ENCODE measurements around the gene TLX1.

TLX1 gene

GRCh38 chr10:101140950-101141615, 10.0 kb downstream of the TLX1 start:
- H2AFZ ChIP-seq (ENCODE audit: low read length): no peak overlapping the region
- TF ChIP-seq EZH2 (IDR thresholded peaks at IDR 0.05; ENCODE audit: borderline replicate concordance, low read length) (no peak), CTCF (IDR thresholded peaks at IDR 0.05; ENCODE audit: low read length) (no peak)
- no peaks in the 10 kb centered on the region for H3F3A ChIP-seq (ENCODE audit: insufficient read depth, low read length)
- H3K9me3 ChIP-seq (ENCODE audit: low read length): no peaks in the 10 kb centered on the region
- no peaks in the 10 kb centered on the region for H3K9me2 ChIP-seq (ENCODE audit: low read depth, low read length)
- no peak overlapping the region for H3K4me3 ChIP-seq (ENCODE audit: low read depth, low read length, poor library complexity, severe bottlenecking)
- no peak overlapping the region for H3K9ac ChIP-seq (ENCODE audit: low read length)
- H3K36me3 ChIP-seq (ENCODE audit: insufficient read depth, low read length): no peaks in the 10 kb centered on the region
- H3K27ac ChIP-seq (ENCODE audit: low read depth, low read length, poor library complexity, severe bottlenecking): no peak overlapping the region
- no peaks in the 10 kb centered on the region for H3K27me3 ChIP-seq (ENCODE audit: insufficient read depth, low read length)
- no peaks in the 10 kb centered on the region for H3K79me2 ChIP-seq (ENCODE audit: insufficient read depth, low read length)
- H4K20me1 ChIP-seq (ENCODE audit: insufficient read depth, low read length): no peaks in the 10 kb centered on the region
- H3K4me1 ChIP-seq (ENCODE audit: insufficient read depth, low read length, severe bottlenecking): no peaks in the 10 kb centered on the region
- H3K4me2 ChIP-seq (ENCODE audit: low read length): no peak overlapping the region

- H3K36me3 ChIP-seq (ENCODE audit: insufficient read depth, low read length): no peaks in the 10 kb centered on the region
- no peak overlapping the region for H2AFZ ChIP-seq (ENCODE audit: low read length)
- H4K20me1 ChIP-seq (ENCODE audit: insufficient read depth, low read length): no peaks in the 10 kb centered on the region
- H3K9me3 ChIP-seq (ENCODE audit: low read length): no peaks in the 10 kb centered on the region
- H3K4me1 ChIP-seq (ENCODE audit: insufficient read depth, low read length, severe bottlenecking): no peaks in the 10 kb centered on the region
- H3F3A ChIP-seq (ENCODE audit: insufficient read depth, low read length): no peaks in the 10 kb centered on the region
- H3K79me2 ChIP-seq (ENCODE audit: insufficient read depth, low read length): no peaks in the 10 kb centered on the region
- H3K27ac ChIP-seq (ENCODE audit: low read depth, low read length, poor library complexity, severe bottlenecking): no peak overlapping the region
- H3K4me3 ChIP-seq (ENCODE audit: low read depth, low read length, poor library complexity, severe bottlenecking): no peak overlapping the region
- TF ChIP-seq CTCF (IDR thresholded peaks at IDR 0.05; ENCODE audit: low read length) (peak; percentile 72), EZH2 (IDR thresholded peaks at IDR 0.05; ENCODE audit: borderline replicate concordance, low read length) (no peak)
- no peaks in the 10 kb centered on the region for H3K9me2 ChIP-seq (ENCODE audit: low read depth, low read length)
- H3K9ac ChIP-seq (ENCODE audit: low read length): no peak overlapping the region
- H3K4me2 ChIP-seq (ENCODE audit: low read length): no peak overlapping the region
- H3K27me3 ChIP-seq (ENCODE audit: insufficient read depth, low read length): no peaks in the 10 kb centered on the region
Observed at GRCh38 chr10:101141616-101142532, 10.8 kb downstream of the TLX1 start.

- Histone ChIP-seq H3K9me3 (ENCODE audit: low read length) (no peaks in the 10 kb centered on the region), H3K4me1 (ENCODE audit: insufficient read depth, low read length, severe bottlenecking) (no peaks in the 10 kb centered on the region), H3K4me3 (ENCODE audit: low read depth, low read length, poor library complexity, severe bottlenecking) (no peak overlapping the region), H3K9me2 (ENCODE audit: low read depth, low read length) (no peaks in the 10 kb centered on the region), H3K36me3 (ENCODE audit: insufficient read depth, low read length) (no peaks in the 10 kb centered on the region), H3F3A (ENCODE audit: insufficient read depth, low read length) (no peaks in the 10 kb centered on the region), H4K20me1 (ENCODE audit: insufficient read depth, low read length) (no peaks in the 10 kb centered on the region), H3K27me3 (ENCODE audit: insufficient read depth, low read length) (no peaks in the 10 kb centered on the region), H2AFZ (ENCODE audit: low read length) (no peak overlapping the region), H3K79me2 (ENCODE audit: insufficient read depth, low read length) (no peaks in the 10 kb centered on the region), H3K9ac (ENCODE audit: low read length) (no peak overlapping the region), H3K27ac (ENCODE audit: low read depth, low read length, poor library complexity, severe bottlenecking) (no peak overlapping the region), H3K4me2 (ENCODE audit: low read length) (no peak overlapping the region)
- TF ChIP-seq CTCF (IDR thresholded peaks at IDR 0.05; ENCODE audit: low read length) (no peak), EZH2 (IDR thresholded peaks at IDR 0.05; ENCODE audit: borderline replicate concordance, low read length) (no peak)
Observed at GRCh38 chr10:101142533-101143344, 11.6 kb downstream of the TLX1 start.

Data from OCI-LY1 (cell line).